ENCODE data around the gene EDC3.
A peak's percentile ranks its signal among the peaks of the same experiment; 100 is the strongest.
"Not testable (repeated sequence)": the region's sequence is repeated elsewhere in the genome, so short reads cannot be mapped to it uniquely, and the experiment has no call there.

The EDC3 gene

DNA sequence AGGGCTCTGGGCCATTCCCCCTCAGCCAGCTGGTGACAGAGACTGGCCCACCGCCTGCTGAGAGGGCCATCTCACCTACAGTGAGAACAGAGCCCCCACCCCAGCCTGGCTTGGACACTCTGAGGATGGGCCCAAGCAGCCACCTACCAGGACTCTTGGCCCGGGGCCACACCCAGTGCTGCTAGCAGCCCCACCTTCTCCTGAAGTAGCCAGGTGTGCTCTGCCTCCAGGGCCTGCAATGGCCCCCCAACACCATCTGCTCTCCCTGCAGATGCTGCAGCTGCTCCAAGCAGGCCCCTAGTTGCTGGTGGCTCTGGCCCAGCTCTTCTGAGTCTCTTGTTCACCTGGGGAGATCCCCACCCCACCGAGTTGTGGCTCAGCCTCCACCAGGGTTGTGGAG lies 87.0 kb downstream of the EDC3 start:
- DNase-seq, result no peak

DNA sequence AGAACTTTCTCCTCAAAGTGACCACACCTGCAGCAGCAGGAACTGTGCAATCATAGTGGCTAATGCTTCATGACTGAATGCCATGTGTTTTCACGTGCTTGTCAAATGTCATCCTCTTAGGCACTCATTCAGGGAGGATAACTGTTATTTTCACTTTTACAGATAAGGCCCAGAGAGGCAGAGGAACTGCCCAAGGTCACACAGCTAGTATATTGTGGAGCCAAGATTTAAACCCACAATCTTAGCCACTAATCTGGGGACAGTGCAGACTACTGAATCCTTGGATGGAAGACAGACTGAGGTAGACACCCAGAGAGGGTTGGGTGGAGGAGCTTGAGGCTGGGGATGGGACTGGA lies 90.1 kb downstream of the EDC3 start:
- DNase-seq, result no peak

DNA sequence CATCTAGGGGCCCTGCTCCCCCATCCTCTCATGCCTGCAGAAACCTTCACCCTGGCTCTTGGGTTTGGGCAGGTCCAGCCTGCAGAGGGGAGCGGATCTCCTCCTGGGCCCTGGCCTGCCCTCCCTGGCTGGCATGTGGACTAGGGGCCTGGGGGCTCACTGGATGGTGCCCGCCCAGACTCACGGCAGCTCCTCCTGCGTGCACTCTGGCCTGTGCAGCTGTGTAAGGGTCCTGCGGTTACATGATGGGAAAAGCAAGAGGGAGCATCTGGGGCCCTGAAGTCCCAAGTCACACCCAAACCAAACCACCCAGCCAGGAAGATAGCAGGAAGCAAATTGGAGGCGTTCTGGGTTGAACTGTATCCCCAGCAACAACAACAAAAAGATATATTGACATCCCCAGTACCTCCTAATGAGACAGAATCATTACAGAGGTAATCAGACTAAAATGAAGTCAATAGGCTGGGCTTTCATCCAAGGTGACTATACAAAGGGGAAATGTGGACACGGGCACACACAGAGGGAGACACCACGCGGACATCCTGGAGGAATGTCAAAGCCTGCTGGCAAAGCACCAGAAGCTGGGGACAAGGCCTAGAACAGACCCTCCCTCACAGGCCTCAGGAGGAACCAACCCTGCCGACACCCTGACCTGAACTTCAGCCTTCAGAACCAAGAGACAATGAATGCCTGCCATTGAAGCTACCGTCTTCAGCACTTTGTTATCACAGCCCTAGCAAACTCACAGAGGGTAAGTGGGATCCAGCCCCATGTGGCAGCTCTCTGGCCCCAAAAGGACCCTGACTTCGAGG lies 90.6 kb downstream of the EDC3 start:
- DNase-seq, result no peak

DNA sequence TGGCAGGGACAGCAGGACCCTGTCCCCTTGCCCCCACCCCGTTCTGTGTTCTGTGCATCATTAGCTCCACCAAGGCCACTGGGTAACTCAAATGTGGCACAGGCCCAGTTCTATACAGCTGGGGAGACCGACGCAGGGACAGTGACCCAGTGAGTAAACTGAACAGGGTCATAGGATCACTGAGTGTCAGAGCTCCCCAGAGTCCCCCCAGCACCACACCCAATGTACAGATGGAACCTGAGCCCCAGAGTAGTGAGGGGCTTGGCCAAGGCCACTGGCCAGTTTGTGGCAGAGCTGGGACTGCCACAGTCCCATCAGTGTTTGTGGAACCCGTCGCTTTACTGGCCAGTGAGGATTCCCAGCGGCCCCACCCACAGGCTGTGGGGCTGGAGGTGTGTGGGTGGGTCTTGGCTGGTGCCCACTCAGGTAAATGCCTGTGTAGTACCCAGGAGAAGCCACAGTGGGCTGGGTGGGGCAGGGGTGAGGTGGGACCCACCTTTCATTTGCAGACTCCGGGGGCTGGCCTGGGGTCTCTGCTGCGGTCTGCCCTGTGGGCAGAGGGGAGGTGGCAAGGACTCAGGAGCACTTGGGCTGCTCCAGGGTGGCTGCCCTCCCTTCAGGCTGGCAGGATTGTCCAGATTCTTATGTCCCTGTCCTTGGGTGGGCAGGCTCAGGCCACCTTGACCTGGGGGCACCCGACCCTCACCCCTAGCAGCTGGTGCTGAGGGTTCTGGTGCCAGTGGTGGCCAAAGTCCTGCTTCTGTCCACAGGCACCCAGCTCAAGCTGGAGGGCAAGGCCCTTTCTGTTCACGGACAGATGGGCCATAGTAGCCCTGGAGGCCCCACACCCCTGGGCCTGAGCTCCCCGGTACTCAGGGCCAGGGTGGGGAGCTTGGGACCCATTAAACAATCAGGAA lies 91.8 kb downstream of the EDC3 start:
- no peak for DNase-seq

DNA sequence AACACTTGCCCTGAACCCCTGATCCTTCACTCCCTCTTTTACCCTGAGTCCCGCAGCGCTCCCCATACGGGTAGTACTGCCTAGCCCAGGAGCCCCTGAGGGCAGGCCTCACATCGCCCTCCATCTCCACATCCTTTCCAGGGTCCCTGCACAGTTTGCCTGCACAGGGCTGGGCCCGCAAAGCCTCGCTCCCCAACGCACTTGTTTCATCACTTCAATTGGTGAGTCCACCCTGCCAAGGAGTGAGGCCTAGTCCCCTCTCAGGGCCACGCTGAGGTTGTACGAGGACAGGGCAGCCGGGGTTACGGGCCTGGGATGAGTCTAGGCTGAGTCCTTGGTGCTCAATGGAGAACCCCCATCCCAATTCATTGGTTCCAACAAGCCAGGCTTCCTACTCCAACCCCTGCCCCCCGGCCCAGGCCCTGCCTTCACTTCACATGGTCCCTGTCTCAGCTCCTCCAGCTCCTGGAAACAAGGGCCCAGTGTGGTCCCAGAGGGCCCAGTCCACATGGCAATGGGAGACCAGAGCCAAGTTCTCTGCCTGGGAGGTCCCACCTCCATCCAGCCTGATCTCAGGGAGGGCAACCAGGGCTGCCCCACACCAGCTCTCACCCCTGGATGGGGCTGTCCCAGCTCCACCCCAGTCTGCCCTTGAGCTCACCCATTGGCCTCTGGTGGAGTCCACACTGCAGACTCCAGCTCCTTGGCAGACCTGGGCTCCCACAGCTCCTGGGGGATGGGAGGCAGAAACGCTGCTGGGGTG lies 92.6 kb downstream of the EDC3 start:
- no peak for DNase-seq

DNA sequence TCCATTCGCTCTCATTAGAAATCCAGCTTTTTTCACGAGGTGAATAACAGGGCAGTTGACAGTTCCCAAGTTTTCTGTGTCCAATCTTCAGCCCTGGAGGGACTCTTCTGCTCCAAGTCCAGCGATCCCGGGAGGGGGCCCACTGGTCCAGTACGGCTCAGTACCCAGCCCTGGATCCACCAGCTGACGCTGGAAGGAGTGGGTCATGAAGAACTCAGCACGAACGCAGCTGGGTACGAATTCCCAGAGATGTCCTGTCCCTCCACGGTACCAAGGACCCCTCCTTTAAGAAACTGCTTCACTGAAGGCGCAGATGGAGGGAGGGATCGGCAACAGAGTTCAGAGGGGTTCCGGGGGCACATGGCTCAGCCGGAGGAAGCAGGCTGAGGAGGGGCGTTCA lies 96.7 kb downstream of the EDC3 start:
- DNase-seq, result no peak

DNA sequence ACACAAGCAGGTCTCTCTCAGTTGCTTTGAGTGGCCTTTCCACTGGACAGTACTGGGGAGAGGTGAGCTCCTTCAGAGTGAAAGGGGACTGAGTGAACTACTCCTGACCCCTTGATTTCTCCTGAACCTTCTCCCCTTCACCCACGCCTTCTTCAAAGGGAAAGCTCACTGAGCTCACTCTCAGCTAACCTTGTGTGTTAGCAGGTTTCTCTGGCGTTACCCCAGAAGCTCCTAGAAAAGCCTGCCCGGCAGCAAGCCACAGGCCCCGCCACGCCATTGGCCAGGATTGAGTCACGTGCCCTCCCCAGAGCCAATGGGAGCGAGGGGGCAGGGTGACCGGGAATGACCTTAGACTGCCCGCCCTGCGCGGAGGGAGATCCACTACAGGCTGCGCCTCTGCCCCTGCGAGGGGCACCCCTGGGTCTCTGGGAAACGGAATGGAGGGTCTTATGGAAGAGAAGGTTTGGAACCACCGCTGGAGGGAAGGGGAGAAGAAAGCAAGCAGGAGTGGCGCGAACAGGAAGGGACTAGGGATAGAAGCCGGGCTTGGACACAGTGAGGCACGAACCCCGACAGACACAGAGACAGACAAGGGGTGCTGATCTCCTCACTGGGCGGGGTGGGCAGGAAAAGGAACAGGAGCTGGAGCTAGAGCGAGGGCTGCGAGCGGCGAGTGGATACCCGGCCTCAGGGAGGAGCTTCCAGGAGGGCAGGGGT lies 97.5 kb downstream of the EDC3 start:
- peak; percentile 94 for DNase-seq

DNA sequence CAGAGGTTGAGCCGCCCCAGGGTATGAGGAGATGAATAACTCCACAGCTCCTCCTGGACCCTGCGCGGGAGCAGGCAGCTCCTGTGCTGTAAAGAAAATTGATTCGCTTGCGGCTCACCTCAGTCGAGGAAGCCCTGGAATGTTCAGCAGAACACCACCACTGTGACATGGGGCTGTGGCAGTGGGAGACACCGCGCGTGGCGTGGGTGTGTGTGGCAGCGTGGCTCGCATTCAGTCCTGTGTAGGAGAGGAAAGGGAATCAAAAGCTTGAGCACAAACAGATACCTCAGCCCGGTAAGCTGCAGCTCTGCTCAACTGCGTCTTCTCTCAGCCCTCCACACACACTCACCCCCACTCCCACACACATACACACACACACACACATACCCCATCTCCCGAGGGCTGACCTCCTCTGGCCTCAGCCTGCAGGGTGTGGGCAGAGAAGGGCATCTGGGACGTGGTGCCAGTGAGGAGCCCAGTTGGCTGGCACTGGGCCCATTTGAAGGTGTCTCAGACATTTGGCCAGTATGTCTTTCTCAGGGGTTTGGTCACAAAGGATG lies 98.6 kb downstream of the EDC3 start:
- DNase-seq, result not testable (repeated sequence)

DNA sequence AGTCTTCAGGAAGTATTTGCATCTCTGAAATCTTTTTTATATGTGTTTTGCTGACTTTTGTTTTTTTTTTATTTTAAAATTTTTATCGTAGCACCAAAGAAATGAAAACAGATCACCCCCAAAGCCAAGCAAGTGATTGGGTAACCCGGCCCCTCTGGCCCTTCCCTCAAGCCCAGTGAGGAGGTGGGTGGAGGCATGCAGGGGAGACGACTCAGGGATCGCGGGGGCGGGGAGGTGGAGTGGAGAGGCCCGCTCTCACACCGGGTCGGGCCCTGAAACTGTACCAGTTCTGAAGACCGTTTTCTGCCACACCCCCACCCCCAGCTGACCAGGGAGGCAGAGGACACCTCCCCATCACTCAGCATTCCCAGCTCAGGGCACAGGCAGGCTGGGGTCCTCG lies 99.1 kb downstream of the EDC3 start:
- DNase-seq, result not testable (repeated sequence)

DNA sequence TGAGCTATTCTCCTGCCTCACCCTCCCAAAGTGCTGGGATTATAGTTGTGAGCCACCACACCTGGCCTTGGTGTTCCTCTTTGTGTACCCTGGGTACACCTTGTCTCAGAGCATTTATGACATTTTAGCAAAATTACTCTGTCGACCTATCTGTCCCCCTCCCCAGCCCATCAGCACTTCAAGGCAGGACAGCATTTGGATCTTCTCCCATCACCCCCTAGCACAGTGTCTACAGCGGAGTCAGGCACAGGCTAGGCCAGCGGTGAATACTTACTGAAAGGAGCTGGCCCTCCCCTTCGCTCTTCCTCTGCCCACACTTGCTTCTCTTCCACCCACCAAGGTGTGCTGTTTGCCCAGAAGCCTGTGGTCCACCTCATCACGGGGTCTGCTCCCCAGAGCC lies 100.6 kb downstream of the EDC3 start:
- DNase-seq, result no peak

DNA sequence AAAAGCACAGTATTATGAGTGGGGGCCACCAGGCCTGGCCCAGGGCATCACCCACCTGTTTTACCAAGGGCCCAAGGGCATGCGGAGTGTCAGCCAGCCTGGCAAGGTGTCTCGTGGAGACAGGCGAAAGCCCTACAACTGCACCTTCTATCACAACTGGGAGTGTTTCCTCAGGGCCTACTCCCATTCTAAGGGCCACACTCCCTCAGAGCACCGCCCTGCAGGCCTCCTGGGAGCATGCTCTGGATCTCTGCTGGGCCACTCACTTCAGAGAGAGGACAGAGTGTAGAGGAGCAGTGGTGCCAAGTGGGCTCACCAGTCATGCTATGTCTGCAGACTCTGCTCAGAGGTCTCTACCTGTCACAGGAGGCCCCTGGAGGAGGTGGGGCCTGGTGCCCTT lies 101.4 kb downstream of the EDC3 start:
- no peak for DNase-seq

DNA sequence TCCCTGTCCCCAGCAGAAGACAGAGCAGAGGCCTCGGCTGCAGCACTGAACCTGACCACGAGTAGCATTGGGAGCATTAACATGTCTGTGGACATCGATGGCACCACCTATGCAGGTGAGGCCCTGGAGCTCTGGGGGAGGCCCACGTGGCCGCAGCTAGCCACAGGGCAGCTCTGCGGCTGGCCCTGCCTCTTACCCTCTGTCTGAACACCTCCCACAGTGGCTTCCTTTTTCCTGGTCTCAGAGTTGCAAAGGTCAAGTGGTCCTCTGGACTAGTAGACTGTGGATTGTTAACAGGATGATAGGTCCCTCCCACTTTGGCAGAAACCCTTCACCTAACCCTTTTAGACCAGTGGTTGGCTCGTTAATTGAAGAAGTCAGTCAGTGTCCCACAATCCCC lies 102.7 kb downstream of the EDC3 start:
- DNase-seq, result no peak

DNA sequence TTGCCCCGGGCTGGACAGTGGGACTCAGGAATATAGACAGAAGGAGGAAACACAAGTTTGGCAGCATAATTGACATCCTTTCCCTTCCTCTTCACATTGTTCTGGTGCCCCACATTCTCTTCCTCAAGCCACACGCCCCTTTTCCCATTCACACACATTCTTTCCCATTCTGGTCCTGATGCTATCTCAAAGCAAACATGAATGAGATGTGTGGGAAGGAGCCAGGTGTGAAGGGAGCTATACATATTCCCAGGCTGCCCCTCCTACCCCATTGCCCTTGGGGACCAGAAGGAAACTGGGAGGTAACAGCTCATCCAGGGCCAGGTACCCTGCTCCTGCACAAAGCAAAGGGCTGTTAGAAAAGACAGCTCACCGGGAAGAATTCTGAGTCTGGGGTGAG lies 103.6 kb downstream of the EDC3 start:
- DNase-seq, result no peak

DNA sequence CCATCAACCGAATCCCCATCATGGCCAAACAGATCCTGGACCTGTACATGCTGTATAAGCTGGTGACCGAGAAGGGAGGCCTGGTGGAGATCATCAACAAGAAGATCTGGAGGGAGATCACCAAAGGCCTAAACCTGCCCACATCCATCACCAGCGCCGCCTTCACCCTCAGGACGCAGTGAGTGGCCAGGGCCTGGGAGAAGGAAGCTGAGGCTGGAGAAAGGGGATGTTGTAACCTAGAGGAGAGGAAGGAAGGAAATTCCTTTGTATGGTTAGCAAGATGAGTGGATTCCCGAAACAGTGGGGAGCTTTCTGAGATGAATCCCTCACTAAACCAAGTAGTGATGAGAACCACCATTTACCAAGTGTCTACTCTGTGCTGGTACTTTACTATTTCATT lies 106.0 kb downstream of the EDC3 start:
- no peak for DNase-seq

DNA sequence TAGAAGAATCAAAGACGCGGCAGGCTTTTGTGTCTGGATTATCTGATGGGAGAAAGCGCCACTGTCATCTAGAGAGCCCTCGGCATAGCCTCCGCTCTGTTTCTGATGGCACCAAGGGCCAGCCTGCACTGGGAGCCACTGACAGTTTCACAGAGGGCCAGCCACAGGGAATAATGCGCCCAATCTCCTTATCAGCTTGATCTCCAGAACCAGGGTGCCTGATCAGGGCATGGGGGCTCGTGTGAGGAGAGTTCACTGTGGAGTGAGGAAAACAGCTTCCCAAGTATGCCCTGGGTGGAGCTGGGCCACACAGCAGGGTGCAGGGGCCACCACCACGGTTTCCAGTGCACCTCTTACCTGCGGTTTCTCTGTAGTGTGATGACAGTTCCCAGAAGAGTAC lies 110.0 kb downstream of the EDC3 start:
- DNase-seq, result no peak

DNA sequence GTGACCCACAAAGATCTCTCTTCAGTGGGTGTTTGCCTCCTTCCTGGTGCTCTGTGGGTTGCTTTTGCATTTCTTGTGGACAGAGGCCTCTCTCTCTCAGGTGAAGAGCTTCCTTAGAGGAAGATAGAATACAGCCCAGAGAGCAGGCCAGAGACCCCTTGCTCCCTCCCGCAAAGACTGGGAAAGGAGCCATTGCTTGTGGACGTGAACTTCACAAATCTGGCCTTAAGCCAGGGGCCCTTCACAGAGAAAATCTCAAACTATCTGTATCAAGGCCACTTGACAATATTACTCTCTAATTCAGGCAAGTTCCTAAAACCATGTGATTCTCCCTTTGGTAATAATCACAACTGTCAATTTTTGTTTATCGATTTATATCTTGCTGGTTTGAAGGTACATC lies 110.6 kb downstream of the EDC3 start:
- no peak for DNase-seq

DNA sequence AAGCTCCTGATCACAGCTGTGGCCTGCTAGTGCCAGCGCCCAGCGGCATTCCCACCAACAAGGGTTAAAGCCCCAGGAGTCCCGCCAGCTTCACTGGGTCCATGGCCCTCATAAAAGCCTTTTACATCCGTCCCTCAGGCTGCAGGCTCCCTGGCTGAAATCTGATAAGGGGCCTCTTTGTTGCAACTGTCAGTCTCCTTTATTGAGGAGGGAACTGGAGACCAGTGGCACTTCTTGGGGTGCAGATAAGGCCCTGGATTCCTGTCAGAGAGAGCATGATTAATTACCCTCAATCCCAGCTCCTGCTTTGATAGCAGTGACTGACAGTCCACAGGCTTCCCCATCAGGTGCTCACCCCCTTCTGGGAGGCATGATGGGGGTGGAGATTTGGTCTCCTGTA lies 111.0 kb downstream of the EDC3 start:
- DNase-seq, result no peak

DNA sequence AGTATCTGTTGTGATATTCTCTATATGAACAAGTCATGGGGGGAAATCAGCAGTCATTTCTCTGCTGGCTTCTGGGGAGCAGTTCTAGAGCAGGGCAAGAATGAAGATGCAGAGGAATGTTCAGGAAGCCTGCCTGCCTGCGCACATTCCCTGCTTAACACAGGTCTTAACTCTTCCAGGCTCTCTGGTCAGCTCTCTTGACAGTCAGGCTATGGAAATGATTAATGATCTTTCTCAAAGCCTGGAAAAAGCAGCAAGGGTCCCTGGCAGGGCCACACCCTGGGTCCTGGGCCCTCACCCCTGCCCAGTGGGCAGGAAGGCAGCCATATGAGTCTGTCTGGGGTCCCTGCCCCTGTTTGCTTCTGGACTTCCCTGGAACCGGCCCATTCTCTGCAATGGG lies 111.6 kb downstream of the EDC3 start:
- no peak for DNase-seq
